PC-9 (cell line): ENCODE results near the gene TEX29.

Experiments used
- EZH2 ChIP-seq: fragments of 200-600 bp; sonication (generic); IDR thresholded peaks from 2 replicates; pipeline ENCODE4 v1.8.0; 2017; ENCODE audit warnings: antibody characterized with exemption, low read depth
- TF ChIP-seq, protein P1 (sequence below): fragments of 200-600 bp; sonication (generic); conservative IDR thresholded peaks from 2 replicates; pipeline ENCODE4 v1.6.1; 2017; ENCODE audit warnings: mixed run types, antibody characterized with exemption, mild to moderate bottlenecking, moderate library complexity

DNA sequence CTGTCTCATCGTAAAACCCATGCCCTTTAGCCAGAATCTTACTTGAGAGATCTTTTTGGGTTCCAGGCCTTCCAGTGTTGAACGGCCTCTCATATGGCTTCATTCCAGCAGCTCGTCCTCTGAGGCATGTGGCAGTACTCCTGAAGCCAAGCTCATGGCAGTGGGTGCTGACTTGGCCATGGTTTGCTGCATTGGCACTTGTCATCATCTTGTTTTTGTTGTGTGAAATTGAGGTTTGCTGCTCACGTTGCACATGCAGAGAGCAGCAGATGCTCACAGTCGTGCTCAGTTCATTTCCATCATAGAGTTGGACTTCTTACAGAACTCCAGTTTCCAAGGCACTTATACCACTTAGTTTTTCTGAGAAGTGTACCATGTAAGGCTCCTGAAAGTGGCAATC is 14.9 kb downstream of the TEX29 start:
- TF ChIP-seq, protein P1, sequence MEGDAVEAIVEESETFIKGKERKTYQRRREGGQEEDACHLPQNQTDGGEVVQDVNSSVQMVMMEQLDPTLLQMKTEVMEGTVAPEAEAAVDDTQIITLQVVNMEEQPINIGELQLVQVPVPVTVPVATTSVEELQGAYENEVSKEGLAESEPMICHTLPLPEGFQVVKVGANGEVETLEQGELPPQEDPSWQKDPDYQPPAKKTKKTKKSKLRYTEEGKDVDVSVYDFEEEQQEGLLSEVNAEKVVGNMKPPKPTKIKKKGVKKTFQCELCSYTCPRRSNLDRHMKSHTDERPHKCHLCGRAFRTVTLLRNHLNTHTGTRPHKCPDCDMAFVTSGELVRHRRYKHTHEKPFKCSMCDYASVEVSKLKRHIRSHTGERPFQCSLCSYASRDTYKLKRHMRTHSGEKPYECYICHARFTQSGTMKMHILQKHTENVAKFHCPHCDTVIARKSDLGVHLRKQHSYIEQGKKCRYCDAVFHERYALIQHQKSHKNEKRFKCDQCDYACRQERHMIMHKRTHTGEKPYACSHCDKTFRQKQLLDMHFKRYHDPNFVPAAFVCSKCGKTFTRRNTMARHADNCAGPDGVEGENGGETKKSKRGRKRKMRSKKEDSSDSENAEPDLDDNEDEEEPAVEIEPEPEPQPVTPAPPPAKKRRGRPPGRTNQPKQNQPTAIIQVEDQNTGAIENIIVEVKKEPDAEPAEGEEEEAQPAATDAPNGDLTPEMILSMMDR = no peak
- no peak for TF ChIP-seq EZH2
